ENCODE data around the gene POLR3H. TPM values are rescaled to one million over a fixed set of nuclear protein-coding genes. Genes with fewer than 3 reads are reported as not detected.

POLR3H gene
- total and polyA plus RNA-seq, 7 donors = 13.1 to 28.6 (median 18.4) TPM

DNA sequence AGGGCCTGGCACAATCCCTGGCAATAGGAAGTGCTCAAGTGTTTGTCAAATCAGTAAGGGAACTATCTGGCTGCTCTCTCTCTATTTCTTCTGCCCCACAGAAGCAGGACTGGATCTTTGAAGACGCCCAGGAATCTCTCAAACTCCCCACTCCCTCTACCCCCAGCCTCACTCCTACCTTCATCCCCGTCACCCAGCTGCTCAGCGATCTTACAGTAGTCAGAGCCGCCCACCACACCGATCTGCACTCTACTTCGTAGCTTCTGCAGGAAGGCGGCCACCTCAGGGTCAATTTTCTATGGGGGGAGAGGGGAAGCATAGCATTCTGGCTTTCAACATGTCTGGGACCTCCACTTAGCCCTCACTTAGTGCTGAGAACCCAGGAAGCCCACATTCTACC is 41.6 kb upstream of the POLR3H start:
- intact Hi-C loops (cut with DNase I) = loop anchor here (5.0 kb wide), 1 partner anchor 39 kb away; no protein-coding TSS in a partner anchor
- 95 to 99% (median 97%) methylated on average over 7 of the region's 7 CpGs for WGBS, 3 donors

DNA sequence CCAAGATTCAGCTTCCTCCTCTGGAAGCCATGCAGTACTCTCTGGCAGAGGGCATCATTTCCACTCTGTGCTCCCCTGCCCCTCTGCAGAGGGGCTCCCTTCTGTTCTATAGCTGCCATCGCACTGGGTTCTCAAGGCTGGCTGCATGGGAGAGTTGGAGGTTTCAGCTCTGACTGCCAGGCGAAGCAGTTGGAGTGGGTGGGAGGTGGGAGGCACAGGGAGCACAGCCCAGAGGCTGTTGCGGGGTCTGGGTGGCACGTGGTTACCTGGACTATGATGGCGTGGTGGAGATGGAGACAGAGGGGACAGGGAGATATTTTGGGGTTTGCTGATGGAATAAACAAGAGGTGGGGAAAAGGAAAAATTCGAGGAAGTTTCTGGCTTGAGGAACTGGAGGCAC is 40.6 kb upstream of the POLR3H start:
- TF ChIP-seq, protein P1, sequence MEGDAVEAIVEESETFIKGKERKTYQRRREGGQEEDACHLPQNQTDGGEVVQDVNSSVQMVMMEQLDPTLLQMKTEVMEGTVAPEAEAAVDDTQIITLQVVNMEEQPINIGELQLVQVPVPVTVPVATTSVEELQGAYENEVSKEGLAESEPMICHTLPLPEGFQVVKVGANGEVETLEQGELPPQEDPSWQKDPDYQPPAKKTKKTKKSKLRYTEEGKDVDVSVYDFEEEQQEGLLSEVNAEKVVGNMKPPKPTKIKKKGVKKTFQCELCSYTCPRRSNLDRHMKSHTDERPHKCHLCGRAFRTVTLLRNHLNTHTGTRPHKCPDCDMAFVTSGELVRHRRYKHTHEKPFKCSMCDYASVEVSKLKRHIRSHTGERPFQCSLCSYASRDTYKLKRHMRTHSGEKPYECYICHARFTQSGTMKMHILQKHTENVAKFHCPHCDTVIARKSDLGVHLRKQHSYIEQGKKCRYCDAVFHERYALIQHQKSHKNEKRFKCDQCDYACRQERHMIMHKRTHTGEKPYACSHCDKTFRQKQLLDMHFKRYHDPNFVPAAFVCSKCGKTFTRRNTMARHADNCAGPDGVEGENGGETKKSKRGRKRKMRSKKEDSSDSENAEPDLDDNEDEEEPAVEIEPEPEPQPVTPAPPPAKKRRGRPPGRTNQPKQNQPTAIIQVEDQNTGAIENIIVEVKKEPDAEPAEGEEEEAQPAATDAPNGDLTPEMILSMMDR (IDR thresholded peaks at IDR 0.05) = no peak
- Histone ChIP-seq H3K27me3 (ENCODE audit: insufficient read depth in 3 of 3, low read length in 2 of 3) (no peaks in the 10 kb centered on the region), H3K9me3 (no peaks in the 10 kb centered on the region), H3K4me3 (no peak overlapping the region), H3K36me3 (ENCODE audit: insufficient read depth in 1 of 2, low read depth in 1 of 2) (peaks cover 0 to 28% of the 10 kb centered on the region in 2 donors), H3K4me1 (peaks cover 7% of the 10 kb centered on the region), H3K27ac (no peak overlapping the region)
- 90 to 95% (median 92%) methylated on average over 6 of the region's 6 CpGs for WGBS, 3 donors
- DNase-seq (no peak), ATAC-seq (no peak)
- intact Hi-C loops (cut with DNase I) = loop anchor here (5.0 kb wide), 1 partner anchor 38 kb away; no protein-coding TSS in a partner anchor

More for the DNA sequence above, 41.6 kb upstream of the POLR3H start:
- ATAC-seq (no peak), DNase-seq (no peak)
- Histone ChIP-seq H3K27me3 (ENCODE audit: insufficient read depth in 3 of 3, low read length in 2 of 3) (no peaks in the 10 kb centered on the region), H3K4me3 (no peak overlapping the region), H3K4me1 (peaks cover 7% of the 10 kb centered on the region), H3K9me3 (no peaks in the 10 kb centered on the region), H3K36me3 (ENCODE audit: insufficient read depth in 1 of 2, low read depth in 1 of 2) (peaks cover 0 to 28% of the 10 kb centered on the region in 2 donors), H3K27ac (no peak overlapping the region)
- TF ChIP-seq, protein P1 (IDR thresholded peaks at IDR 0.05) = no peak

DNA sequence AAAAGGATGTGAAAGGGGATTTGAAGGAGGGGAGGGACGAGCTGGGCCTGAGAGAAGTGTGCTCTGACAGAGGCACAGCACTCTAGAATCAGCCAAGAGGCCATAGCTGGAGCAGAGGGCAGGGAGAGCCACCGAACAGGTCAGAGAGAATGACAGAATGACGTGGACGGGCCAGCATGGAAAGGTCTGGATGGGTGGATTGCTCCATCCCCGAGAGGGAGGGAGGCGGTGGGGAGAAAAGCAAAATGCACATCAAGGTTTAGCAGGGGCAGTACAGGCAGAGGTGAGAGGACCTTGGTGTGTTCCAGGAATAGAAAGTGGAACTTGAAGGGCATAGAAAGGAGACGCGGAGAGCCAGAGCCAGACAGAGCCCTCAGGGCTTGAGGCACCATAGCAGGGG is 38.4 kb upstream of the POLR3H start:
- TF ChIP-seq, protein P1 (IDR thresholded peaks at IDR 0.05) = no peak
- DNase-seq = no peak
- Histone ChIP-seq H3K9me3 (no peaks in the 10 kb centered on the region), H3K36me3 (ENCODE audit: insufficient read depth in 1 of 2, low read depth in 1 of 2) (peaks cover 0 to 29% of the 10 kb centered on the region in 2 donors), H3K27me3 (ENCODE audit: insufficient read depth in 3 of 3, low read length in 2 of 3) (no peaks in the 10 kb centered on the region), H3K4me1 (no peaks in the 10 kb centered on the region), H3K4me3 (no peak overlapping the region), H3K27ac (no peak overlapping the region)
- WGBS, 3 donors = 75 to 86% (median 80%) methylated on average over 8 of the region's 8 CpGs
- no peak for ATAC-seq
- intact Hi-C loops (cut with DNase I) = no loop called here

DNA sequence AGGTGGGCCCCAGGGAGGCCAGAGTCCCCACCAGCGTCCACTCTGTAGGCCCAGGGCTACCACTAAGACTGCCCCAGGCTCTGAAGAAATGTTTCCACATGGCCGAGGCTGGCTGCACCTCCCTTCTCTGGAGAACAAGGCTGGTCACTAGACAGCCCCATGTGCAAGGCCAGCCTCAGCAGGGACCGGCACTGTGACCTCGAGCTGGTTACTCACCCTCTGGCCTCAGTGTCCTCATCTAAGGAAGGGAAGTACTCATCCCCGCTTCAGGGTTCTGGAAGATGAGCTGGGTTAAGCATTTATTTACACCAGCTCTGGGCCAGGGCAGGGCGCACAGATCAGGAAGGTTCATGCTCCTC is 35.7 kb upstream of the POLR3H start:
- intact Hi-C loops (cut with DNase I) = no loop called here
- ATAC-seq (no peak), DNase-seq (no peak)
- Histone ChIP-seq H3K4me3 (no peak overlapping the region), H3K27ac (no peak overlapping the region), H3K4me1 (no peaks in the 10 kb centered on the region), H3K36me3 (ENCODE audit: insufficient read depth in 1 of 2, low read depth in 1 of 2) (peaks cover 0 to 40% of the 10 kb centered on the region in 2 donors), H3K27me3 (ENCODE audit: insufficient read depth in 3 of 3, low read length in 2 of 3) (no peaks in the 10 kb centered on the region), H3K9me3 (no peaks in the 10 kb centered on the region)
- TF ChIP-seq, protein P1 (IDR thresholded peaks at IDR 0.05) = no peak
- WGBS, 3 donors = 90 to 94% (median 91%) methylated on average over 6 of the region's 6 CpGs

DNA sequence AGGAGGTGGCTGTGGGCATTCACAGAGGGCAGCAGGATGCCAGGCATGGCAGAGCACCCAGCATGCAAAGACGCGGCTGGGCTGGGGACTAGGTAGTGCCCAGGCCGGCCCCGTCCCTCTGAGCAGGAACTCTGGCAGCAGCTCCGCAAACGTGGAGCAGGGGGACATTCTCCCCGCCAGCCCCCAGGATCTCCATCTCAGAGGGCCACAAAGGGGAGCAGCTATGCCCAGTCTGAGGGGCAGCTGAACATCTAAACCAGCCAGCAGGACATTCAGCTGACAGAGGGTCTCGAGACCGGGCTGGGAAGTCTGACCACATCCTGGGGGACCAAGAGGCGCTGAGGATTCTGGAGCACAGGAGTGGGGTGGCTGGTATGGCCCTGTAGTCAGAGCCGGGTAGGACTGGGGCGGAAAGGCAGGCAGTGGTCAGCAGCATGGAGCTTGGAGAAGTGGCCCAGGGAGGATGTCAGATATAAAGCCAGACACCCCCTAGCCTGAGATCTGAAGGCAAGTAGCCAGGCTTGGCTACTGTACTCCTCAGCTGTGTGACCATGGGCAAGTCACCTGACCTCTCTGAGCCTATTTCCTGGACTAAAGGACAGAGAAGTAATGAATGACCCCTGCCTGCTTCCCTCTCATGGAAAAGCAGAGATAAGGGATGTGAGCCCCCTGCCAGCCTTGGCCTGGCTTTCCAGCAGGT is 35.2 kb upstream of the POLR3H start:
- DNase-seq (no peak), ATAC-seq (no peak)
- 96 to 97% (median 97%) methylated on average over 12 of the region's 12 CpGs for WGBS, 3 donors
- H3K27ac ChIP-seq = no peak overlapping the region
- TF ChIP-seq, protein P1 (IDR thresholded peaks at IDR 0.05) = no peak
- peaks cover 0 to 39% of the 10 kb centered on the region in 2 donors for H3K36me3 ChIP-seq (ENCODE audit: insufficient read depth in 1 of 2, low read depth in 1 of 2)
- no peaks in the 10 kb centered on the region for H3K9me3 ChIP-seq
- no peaks in the 10 kb centered on the region for H3K4me1 ChIP-seq
- no peak overlapping the region for H3K4me3 ChIP-seq
- intact Hi-C loops (cut with DNase I) = no loop called here
- no peaks in the 10 kb centered on the region for H3K27me3 ChIP-seq (ENCODE audit: insufficient read depth in 3 of 3, low read length in 2 of 3)

Data from psoas muscle (tissue), 8 donors.